ENCODE measurements around the gene SCIN.

SCIN gene

GRCh38 chr7:12570534-12571461 lies at the start of gene SCIN:
TSS of gene SCIN (plus strand) at chr7:12570720. CDS start at chr7:12570787, 67 bp downstream.
- peak; percentile 43 for TF ChIP-seq MAX (IDR thresholded peaks at IDR 0.05)
- no peak for TF ChIP-seq CEBPB (IDR thresholded peaks at IDR 0.05)
- no peak for TF ChIP-seq TAF1 (IDR thresholded peaks at IDR 0.05; ENCODE audit: low read depth)

GRCh38 chr7:12524794-12525386 lies 45.6 kb upstream of the SCIN start:
- TF ChIP-seq RAD21 (IDR thresholded peaks at IDR 0.05; ENCODE audit: low read depth) = peak; percentile 69
- no peak for TF ChIP-seq EP300 (IDR thresholded peaks at IDR 0.05; ENCODE audit: borderline replicate concordance)

GRCh38 chr7:12529971-12530710 lies 40.4 kb upstream of the SCIN start:
- TF ChIP-seq EGR1 (IDR thresholded peaks at IDR 0.05) (no peak), REST (IDR thresholded peaks at IDR 0.05; ENCODE audit: low read depth) (no peak), TEAD4 (IDR thresholded peaks at IDR 0.05) (no peak), TCF12 (IDR thresholded peaks at IDR 0.05; ENCODE audit: low read depth) (no peak), TAF1 (IDR thresholded peaks at IDR 0.05; ENCODE audit: low read depth) (no peak), ZBTB7A (IDR thresholded peaks at IDR 0.05; ENCODE audit: low read depth) (no peak), FOXM1 (IDR thresholded peaks at IDR 0.05; ENCODE audit: borderline replicate concordance, low read depth) (no peak), MAX (IDR thresholded peaks at IDR 0.05) (no peak), YY1 (IDR thresholded peaks at IDR 0.05; ENCODE audit: low read depth) (no peak), NFIC (IDR thresholded peaks at IDR 0.05) (no peak), CEBPB (IDR thresholded peaks at IDR 0.05) (no peak), EP300 (IDR thresholded peaks at IDR 0.05; ENCODE audit: borderline replicate concordance) (no peak), USF1 (IDR thresholded peaks at IDR 0.05) (no peak)

- TF ChIP-seq CEBPB (IDR thresholded peaks at IDR 0.05) (no peak), RAD21 (IDR thresholded peaks at IDR 0.05; ENCODE audit: low read depth) (no peak), MAX (IDR thresholded peaks at IDR 0.05) (no peak), ZBTB7A (IDR thresholded peaks at IDR 0.05; ENCODE audit: low read depth) (no peak), FOXM1 (IDR thresholded peaks at IDR 0.05; ENCODE audit: borderline replicate concordance, low read depth) (no peak)
These were observed 38.7 kb upstream of the SCIN start for GRCh38 chr7:12531784-12532183.

GRCh38 chr7:12534046-12534445 lies 36.5 kb upstream of the SCIN start:
- TF ChIP-seq NFIC (IDR thresholded peaks at IDR 0.05) (no peak), CREB1 (IDR thresholded peaks at IDR 0.05; ENCODE audit: low read depth) (no peak), RAD21 (IDR thresholded peaks at IDR 0.05; ENCODE audit: low read depth) (no peak), EP300 (IDR thresholded peaks at IDR 0.05; ENCODE audit: borderline replicate concordance) (no peak), ZBTB7A (IDR thresholded peaks at IDR 0.05; ENCODE audit: low read depth) (no peak), CEBPB (IDR thresholded peaks at IDR 0.05) (no peak), TAF1 (IDR thresholded peaks at IDR 0.05; ENCODE audit: low read depth) (no peak), REST (IDR thresholded peaks at IDR 0.05; ENCODE audit: low read depth) (no peak), YY1 (IDR thresholded peaks at IDR 0.05; ENCODE audit: low read depth) (no peak), TCF12 (IDR thresholded peaks at IDR 0.05; ENCODE audit: low read depth) (no peak), FOXM1 (IDR thresholded peaks at IDR 0.05; ENCODE audit: borderline replicate concordance, low read depth) (no peak), USF1 (IDR thresholded peaks at IDR 0.05) (no peak), EGR1 (IDR thresholded peaks at IDR 0.05) (no peak), MAX (IDR thresholded peaks at IDR 0.05) (no peak), TEAD4 (IDR thresholded peaks at IDR 0.05) (no peak)

All from Ishikawa (cell line).